ENCODE data around the gene SIRT7. TPM values are rescaled to one million over a fixed set of nuclear protein-coding genes. Genes with fewer than 3 reads are reported as not detected.
"Not testable (repeated sequence)": the region's sequence is repeated elsewhere in the genome, so short reads cannot be mapped to it uniquely, and the experiment has no call there.

Gene SIRT7
- total RNA-seq, 1 donor from 2014 or later = 46.2 TPM

DNA sequence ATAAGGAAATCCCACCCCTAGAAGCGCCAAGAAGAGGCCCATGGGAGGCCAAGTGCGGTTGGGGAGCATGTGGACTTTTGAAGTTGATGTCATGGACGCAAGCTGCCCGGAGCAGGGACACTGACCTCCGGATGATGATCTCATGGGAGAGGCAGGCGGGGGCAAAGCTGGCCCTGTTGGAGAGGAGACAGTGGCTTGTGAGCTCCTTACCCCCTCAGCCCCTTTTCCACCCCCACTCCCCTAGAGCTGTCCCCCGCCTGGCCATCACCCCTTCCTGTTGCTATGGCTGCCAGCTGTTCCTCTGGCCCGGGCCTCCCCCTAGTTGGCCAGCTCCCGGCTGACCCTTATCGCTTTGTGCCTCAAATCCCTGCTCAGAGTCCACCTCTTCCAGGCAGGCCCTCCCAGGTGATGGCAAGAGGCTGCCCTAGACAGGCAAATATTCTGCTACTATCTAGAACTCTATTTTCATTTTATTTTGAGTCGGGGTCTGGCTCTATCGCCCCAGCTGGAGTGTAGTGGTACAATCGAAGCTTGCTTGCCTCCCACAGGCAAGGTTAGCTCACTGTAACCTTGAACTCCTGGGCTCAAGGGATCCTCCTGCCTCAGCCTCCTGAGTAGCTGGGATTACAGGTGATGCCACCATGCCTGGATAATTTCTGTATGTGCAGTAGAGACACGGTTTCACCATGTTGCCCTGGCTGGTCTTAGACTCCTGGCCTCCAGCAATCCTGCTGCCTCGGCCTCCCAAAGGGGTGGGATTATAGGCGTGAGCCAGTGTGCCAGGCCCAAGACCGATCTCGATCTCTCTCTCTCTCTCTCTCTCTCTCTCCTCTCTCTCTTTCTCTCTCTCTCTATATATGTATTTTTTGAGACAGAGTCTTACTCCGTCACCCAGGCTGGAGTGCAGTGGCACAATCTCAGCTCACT is 36.4 kb upstream of the SIRT7 start:
- no peak for ATAC-seq

DNA sequence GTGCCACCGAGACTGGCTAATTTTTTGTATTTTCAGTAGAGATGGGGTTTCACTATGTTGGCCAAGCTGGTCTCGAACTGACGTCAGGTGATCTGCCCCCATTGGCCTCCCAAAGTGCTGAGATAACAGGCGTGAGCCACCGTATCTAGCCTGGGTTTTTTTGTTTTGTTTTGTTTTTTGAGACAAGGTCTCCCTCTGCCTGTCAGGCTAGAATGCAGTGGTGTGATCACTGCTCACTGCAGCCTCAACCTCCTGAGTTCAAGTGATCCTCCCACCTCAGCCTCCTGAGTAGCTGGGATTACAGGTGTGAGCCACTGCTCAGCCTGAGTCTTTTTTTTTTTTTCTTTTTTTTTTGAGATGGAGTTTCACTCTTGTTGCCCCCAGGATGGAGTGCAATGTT is 35.5 kb upstream of the SIRT7 start:
- not testable (repeated sequence) for ATAC-seq

DNA sequence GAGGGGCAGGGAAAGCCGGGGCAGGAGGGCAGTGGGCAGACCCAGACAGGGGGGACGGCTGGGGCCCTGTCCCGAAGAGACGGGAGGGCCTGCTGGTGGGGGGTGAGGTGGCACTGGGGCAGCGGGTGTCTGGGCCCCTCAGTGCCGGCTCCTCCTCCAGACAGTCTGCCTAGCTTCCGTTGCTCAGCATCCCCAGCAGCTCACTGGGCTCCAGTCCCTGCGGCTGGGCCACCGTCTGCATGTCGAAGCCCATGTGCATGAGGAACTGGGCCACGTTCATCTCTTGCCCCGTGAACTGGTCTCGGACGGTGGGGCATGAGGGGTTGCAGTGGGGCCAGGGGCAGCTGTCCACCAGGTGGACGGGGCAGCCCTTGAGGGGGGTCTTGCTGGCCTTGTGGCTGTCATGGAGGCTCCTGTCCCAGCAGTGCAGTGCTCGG is 34.8 kb upstream of the SIRT7 start:
- no peak for ATAC-seq

DNA sequence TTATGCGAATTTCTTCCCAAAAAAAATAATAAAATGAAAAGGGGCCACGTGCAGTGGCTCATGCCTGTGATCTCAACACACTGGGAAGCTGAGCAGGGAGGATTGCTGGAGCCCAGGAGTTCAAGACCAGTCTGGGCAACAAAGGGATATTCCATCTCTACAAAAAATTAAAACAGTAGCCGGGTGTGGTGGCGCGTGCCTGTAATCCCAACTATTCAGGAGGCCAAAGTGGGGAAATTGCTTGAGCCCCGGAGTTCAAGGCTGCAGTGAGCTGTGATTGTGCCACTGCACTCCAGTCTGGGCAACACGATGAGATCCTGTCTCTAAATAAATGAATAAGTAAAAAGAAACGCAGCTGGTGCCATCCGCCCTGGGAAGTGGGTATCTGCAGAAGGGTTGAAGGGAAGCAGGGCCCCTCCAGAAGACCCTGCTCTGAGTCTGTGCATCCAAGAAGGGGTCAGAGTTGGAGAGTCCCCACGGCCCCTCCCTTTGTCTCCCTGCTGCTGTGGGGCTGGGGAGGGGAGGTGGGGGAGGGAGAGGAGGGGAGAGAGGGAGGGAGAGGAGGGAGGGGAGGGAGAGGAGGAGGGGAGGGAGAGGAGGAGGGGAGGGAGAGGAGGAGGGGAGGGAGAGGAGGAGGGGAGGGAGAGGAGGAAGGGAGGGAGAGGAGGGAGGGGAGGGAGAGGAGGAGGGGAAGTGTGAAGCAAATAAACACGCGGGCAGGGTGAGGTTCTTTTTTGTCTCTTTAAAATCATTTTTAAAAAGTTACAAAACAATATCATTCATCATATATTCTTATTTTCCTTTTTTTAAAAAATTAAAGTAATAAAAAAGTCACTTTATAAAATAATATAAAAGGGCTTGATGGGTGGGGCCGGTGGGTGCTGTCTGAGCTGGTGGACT is 34.1 kb upstream of the SIRT7 start:
- no peak for ATAC-seq

DNA sequence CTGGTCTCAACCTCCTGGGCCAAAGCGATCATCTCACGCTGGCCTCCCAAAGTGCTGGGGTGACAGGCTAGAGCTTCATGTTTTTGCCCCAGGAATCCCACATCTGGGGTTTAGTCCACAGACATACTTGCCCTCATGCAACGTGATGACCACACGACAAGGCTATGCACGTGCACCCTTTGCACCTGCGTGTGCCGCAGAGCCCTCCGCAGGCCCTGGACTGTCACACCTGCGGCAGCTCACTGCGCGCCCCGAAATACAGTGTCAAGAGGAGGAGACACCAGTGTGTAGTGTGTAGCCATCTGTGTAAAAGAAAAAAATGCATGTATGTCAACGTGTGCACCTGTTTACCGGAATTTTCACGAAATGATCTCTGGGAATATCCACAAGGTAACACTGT is 32.5 kb upstream of the SIRT7 start:
- no peak for ATAC-seq

DNA sequence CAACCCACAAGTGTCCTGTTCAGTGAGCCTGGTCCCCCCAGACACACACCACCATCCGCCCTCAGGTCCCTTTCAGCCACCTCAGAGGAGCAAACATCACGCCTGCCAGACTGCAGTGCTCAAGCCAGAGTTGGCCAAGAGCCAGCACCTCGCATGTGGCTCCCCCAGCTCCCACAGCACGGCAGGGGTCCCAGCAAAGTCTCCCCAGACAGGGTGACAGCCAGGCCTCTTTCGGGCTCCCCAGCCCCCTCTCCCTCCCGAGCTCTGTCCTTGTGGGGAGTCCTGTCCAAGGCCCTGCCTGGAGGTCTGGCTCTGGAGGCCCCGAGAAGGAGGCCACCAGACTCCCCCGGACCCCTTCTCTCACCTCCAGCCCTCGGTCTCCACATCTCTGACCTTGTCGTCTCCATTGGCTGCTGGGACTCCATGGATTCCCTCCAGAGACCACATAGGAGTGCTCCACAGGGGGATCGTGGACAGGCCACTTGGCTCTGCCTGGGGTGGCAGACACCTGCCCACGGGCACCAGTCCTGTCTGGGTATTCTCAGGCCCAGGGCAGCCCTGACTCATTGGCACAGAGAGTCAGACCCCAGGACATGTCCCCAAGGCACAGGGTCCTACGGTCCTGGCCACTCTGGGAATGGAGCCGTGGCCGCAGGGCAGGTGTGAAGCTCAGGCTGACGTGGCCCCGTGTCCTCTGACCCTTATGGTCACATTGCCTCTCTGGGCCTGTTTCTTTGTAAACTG is 30.8 kb upstream of the SIRT7 start:
- peak; percentile 5 for ATAC-seq

DNA sequence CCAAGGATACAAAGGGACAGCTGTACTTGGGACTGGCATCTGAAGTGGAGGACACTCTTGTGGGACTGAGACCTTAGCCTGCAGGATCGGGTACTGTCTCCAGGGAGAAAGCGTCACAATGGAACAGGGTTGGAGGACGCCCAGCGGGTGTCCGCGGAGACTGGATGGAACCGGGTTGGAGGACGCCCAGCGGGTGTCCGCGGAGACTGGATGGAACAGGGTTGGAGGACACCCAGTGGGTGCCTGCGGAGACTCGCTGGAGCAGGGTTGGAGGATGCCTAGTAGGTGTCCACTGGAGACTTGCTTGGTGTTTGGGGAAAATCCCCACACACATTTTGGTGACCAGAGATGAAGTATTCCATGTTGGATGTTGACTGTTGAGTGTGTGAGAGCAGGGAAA is 29.2 kb upstream of the SIRT7 start, which contains the start of gene MYADML2:
Gene MYADML2, minus strand, starts transcription at position 45 of the 400 bp plus-strand sequence. CDS start 5,492 bp downstream, outside the sequence.
- ATAC-seq = no peak

DNA sequence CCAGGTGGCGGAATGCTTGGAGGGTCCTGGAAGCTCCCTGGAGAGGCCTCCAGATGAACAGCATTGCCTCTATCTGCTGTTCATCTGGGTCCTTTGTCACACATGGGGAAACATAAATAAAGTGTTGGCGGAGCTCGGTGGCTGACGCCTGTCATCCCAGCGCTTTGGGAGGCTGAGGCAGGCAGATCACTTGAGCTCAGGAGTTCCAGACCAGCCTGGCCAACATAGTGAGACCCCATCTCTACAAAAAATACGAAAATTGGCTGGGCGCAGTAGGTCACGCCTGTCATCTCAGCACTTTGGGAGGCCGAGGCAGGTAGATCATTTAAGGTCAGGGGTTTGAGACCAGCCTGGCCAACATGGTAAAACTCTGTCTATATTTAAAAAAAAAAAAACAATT is 26.9 kb upstream of the SIRT7 start:
- ATAC-seq = no peak

DNA sequence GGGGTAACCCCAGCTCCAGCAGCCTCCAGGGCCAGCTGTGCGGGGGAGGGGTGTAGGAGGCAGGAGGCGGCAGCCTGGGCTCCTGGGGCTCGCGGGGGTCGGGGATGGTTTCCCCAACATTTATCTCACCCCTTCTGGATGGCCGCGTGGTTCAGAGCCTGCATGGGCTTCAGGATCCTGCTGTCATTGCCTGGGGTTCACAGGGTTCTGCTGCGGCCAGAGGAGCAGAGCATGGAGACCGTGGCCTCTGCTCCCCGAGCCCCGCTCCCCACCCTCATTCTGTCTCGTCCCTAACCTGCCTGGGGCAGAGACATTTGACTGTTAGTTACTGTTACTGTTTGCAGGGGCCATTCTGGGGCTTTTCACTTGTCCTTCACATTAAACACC is 24.2 kb upstream of the SIRT7 start:
- ATAC-seq = no peak

DNA sequence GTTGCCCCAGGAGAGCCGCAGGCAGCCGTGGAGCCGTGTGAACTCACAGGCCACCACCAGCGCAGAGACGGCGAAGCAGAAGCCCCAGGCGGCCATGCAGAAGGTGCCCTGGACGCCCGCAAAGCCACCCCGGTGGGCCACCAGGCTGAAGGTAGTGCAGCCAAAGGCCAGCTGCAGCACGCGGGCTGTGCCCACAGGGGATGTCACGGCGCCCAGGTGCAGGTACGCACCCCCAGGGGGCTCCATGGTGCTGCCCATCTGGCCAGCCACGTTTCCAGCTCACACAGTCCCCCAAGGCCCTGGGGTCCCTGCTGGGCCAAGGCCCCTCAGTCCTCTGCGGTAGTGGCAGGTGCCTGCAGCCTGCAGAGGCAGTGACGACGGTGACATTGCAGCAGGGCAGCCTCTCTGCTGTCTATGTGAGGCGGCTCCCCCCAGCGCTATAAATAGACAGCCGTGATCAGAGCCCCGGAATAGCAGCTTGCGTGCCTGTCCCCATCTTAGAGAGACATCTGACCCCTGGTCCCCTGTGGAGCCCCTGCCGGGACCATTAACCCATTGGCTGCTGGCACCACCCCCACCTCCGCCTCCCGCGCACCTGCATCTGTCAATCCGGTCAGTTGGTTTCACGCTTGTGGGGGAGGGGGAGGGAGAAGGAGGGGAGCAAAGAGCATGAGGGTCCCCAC is 23.6 kb upstream of the SIRT7 start:
- ATAC-seq = no peak

DNA sequence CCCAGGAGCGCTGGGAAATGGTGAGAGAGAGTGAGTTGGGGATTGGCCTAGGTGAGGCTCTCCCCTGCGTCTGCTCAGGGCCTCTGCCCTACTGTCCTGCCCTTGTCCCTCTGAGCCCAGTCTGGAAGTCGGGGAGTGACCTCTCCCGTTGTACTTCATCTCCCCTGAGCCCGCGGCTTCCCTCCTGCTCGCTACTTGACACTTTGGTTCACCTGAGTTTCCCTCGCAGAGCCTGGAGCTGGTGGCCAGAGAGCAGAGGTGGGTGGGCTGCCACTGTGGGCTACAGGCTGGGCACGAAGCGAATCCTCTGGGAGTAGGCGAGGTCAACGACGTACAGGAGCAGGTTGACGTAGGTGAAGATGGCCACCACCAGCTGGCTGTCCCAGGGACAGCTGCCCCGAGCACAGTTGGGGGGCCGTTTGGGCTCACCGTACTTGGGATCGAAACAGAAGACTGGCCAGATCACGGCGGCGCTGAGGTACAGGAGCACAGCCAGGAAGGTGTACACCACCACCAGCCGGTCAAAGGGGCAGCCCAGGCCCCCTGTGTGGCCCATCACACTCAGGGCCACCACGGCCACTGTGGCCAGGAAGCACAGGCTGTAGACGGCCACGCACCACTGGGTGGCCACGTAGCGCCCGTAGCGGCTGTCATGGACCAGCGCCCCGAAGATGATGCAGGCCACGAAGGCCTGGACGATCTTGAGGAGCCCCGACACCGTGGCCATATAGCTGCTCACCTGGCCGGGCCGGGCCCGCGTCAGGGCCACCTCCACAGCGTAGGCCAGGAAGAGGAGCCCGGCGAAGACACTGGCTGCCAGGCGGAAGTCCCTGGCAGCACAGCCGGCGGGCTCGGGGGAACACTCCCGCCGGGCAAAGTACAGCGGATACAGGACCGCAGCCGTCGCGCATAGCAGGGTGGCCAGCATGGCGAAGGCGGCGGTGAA is 22.8 kb upstream of the SIRT7 start:
- ATAC-seq = no peak

DNA sequence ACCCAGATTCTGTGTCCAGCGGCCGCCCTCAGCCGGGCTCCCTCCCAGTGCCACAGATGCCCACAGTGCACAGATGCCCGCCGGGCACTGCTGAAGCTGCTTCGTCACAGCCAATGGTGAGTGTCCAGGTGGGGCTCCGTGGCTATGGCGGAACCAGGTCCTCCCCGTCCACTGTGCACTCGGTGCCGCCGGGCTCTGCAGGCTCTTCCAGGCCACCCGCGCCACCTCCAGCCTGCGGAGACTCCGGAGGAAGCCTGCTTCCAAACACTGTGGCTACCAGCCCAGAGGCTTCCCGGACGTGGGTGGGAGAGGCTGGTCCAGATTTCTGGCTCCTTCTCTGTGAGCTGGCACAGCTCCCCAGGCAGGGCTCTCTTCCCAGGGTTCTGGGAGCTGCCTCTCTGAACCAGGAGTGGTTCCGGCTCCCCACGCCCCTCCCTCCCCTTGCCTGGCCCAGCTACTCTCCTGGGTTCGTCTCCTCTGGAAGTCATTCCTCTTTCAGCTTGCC is 22.0 kb upstream of the SIRT7 start:
- peak; percentile 5 for ATAC-seq

DNA sequence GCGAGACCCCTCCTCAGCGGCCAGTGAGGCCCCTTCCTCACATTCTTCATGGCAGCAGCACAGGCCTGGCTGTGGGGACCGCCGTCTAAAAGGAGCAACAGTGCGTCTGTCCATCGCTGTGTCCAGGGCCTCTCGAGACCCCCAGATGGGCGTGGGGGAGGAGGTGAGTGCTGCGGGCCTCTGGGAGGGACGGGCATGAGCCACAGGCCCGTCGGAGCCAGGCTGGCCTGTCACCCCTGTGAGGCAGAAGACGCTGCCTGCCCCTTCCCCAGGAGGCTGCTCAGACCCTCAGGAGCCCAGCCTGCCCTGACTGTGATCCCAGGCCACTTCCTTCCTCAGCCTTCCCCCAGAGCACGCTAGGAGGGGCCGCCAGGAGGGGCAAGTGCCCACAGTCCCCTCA is 21.2 kb upstream of the SIRT7 start:
- no peak for ATAC-seq

DNA sequence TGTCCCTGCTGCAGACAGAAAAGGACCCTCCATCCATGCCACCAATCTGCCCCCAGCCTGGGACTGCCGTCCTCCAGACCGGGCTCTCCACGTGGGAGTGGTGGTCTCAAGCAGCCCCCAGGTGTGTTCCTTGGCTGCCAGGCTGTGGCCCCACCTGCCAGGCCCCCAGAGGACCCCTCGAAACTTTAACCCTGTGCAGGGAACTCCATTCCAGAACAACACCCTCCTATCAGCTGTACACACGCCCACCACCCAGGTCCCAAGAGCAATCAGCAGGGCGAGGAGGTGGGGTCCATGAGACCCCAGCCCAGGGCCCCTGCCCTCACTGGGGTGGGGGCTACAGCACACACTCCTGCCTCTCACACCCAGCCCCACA is 17.7 kb upstream of the SIRT7 start:
- ATAC-seq = no peak

DNA sequence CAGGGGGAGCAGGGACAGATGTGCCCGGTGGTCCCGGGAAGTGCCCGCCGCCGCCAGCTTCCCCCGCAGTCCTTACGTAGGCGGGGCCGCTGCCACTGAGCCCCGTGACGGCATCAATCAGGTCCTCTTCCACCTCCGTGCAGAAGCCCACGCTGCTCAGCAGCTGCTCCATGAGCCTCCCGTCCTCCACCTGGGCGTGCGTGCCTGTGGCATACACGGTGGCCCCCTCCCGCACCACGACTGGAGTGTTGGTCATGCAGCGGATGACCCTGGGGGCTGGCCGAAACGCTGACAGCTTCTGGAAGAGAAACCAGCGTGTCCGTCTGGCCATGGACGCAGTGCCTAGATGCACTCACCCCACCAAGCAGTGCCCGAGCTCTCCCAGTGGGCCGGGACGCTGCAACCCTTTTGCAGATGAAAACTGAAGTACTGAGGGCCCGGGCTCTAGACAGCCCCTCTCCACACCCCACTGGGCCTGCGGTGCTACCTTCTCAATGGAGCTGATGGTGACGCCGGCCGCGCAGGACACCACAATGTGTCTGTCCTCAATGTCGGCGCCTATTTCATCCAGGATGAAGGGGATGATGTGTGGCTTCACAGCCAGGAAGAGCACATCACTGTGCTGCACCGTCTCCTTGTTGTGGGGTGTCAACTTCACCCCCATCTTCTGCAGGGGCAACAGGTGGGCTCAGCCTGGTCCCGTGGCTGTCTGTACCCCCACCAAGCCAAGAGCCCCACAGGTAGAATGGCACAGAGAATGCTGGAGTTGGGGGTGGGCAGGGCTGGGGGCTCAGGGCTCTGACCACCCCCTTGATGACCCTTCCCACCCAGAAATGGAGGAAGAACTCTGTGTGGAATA is 17.1 kb upstream of the SIRT7 start:
- no peak for ATAC-seq

DNA sequence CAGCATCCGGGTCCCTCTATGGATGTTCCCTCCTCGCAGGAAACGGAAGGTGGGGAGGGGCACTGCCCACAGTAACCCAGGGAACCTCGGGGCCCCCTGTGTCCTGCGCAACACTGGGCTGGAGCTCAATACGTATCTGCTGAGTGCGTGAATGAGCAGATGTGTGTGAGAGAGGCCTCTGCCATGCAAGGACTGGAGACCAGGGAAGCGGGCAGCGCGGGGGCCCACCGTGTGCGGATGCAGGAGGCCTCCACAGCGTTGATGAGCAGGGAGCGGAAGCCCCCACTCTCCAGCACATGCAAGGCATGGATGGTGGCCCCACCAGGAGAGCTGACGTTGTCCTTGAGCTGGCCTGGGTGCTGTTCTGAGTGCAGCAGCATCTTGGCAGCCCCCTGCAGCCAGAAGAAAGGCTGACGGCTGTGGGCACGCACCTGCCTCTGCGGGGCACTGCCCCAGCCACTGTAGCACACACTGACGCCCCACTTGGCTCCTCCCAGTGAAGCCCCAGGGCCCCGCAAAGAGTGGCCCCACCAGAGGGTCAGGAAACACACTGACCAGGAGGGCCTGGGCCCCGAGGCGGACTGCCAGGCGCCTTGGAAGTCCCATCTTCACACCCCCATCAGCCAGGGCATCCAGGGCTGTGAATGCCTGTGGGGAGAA is 16.3 kb upstream of the SIRT7 start:
- no peak for ATAC-seq

DNA sequence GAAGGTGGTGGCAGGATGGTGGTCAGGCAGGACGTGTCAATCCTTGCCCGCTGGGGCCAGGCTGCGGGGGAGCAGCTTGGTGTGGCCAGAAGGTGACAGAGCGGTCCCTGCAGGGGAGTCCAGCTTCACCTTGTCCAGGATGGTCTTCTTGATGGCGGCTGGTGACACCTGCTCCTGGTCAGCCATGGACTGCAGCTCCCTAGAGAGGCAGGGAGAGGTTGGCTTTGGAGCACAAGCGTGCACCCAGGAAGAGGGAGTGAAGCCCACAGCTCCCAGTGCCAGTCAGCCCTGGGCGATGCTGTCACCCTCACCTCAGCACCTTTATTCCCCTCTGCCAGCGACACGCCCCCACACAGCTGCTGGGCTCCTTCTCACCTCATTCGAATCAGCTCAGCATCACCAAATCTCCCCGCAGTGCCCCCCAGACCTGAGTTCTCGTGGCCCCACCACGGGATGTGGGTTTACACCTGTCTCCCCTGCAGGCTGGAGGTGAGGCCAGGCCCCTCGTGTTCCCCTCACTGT is 15.3 kb upstream of the SIRT7 start:
- ATAC-seq = no peak

DNA sequence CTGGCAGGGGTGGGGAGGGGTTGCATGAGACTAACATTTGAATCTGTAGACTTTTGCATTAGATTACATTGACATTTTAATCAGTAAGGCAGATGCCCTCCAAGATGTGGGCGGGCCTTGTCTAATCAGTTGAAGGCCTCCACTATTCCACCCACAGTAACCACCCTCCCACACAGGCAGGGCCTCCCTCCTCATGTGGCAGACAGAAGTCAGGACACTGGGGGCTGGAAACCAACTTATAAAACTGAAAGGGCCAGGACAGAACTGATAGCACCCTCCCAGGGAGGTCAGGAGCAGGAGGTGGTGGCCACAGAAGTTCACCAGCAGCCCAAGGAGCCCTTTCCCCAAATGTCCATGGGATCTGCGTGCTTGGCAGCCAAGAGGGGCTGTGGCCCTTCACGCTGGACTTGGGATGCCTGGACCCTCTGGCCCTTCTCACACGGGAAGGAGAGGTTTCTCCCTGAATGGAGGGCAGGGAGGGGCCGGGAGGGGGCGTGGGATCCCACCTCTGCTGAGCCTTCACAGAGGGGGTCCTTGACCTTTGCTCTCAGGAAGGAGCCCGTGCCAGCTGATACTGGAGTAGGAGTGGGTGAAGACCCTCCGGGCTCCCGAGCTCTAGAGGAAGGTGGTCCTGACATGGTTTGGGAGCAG is 14.5 kb upstream of the SIRT7 start:
- no peak for ATAC-seq
